ENCODE data around the gene ERFE. TPM values are rescaled to one million over a fixed set of nuclear protein-coding genes. Genes with fewer than 3 reads are reported as not detected.

ERFE gene
- total RNA-seq, 1 donor from 2014 or later: not detected

- Mint-ChIP-seq H3K9me3 (peaks cover 3% of the 10 kb centered on the region), H3K4me3 (peak overlapping the region; percentile 33), H3K27ac (no peak overlapping the region), H3K27me3 (ENCODE audit: insufficient read depth, low read depth) (peaks cover 32% of the 10 kb centered on the region), H3K4me1 (peaks cover 12% of the 10 kb centered on the region), H3K36me3 (peaks cover 3% of the 10 kb centered on the region)
- no peak overlapping the region for H3K27ac ChIP-seq
- no peak overlapping the region for H3K9ac ChIP-seq
- H2AFZ ChIP-seq (replicated peaks): no peak overlapping the region
- H3F3A ChIP-seq (ENCODE audit: low read depth): peaks cover 12% of the 10 kb centered on the region
- no peak for TF ChIP-seq EZH2 (IDR thresholded peaks at IDR 0.05)
- no peak for TF ChIP-seq EZH2phosphoT487 (IDR thresholded peaks at IDR 0.05)
- TF ChIP-seq CTCF (IDR thresholded peaks at IDR 0.05): peak; percentile 54
- H3K27me3 ChIP-seq: peaks cover 89% of the 10 kb centered on the region
- H3K4me1 ChIP-seq: peaks cover 11% of the 10 kb centered on the region
- H3K9me3 ChIP-seq (ENCODE audit: low read depth): no peaks in the 10 kb centered on the region
- peak; percentile 62 for DNase-seq (ENCODE audit: low spot score)
- H4K20me1 ChIP-seq (ENCODE audit: low read depth): peaks cover 33% of the 10 kb centered on the region
- no peaks in the 10 kb centered on the region for H3K36me3 ChIP-seq
- no peaks in the 10 kb centered on the region for H3K79me2 ChIP-seq (ENCODE audit: low read depth)
- H3K4me2 ChIP-seq: no peak overlapping the region
- H3K4me3 ChIP-seq: no peak overlapping the region
Observed at GRCh38 chr2:238160206-238161129, 1.7 kb downstream of the ERFE start.

- no peak for DNase-seq (ENCODE audit: low spot score)
- no peak for TF ChIP-seq EZH2 (IDR thresholded peaks at IDR 0.05)
- TF ChIP-seq CTCF (IDR thresholded peaks at IDR 0.05): no peak
Observed at GRCh38 chr2:238161291-238162051, 2.7 kb downstream of the ERFE start.

GRCh38 chr2:238162251-238162845, 3.6 kb downstream of the ERFE start:
- Histone ChIP-seq H3F3A (ENCODE audit: low read depth) (peaks cover 12% of the 10 kb centered on the region), H3K79me2 (ENCODE audit: low read depth) (no peaks in the 10 kb centered on the region), H3K9me3 (ENCODE audit: low read depth) (no peaks in the 10 kb centered on the region), H3K4me2 (no peak overlapping the region), H2AFZ (replicated peaks) (no peak overlapping the region), H3K36me3 (no peaks in the 10 kb centered on the region), H3K4me1 (peaks cover 8% of the 10 kb centered on the region), H3K9ac (no peak overlapping the region), H3K27me3 (peaks cover 89% of the 10 kb centered on the region), H3K4me3 (no peak overlapping the region), H3K27ac (no peak overlapping the region), H4K20me1 (ENCODE audit: low read depth) (peaks cover 33% of the 10 kb centered on the region)
- H3K36me3 Mint-ChIP-seq: peaks cover 3% of the 10 kb centered on the region
- H3K27ac Mint-ChIP-seq: no peak overlapping the region
- H3K27me3 Mint-ChIP-seq (ENCODE audit: insufficient read depth, low read depth): peaks cover 28% of the 10 kb centered on the region
- TF ChIP-seq EZH2 (IDR thresholded peaks at IDR 0.05): no peak
- no peak for TF ChIP-seq CTCF (IDR thresholded peaks at IDR 0.05)
- TF ChIP-seq EZH2phosphoT487 (IDR thresholded peaks at IDR 0.05): no peak
- peaks cover 3% of the 10 kb centered on the region for H3K9me3 Mint-ChIP-seq
- no peak for DNase-seq (ENCODE audit: low spot score)
- no peak overlapping the region for H3K4me3 Mint-ChIP-seq
- H3K4me1 Mint-ChIP-seq: peaks cover 8% of the 10 kb centered on the region

More at GRCh38 chr2:238161291-238162051, 2.7 kb downstream of the ERFE start:
- Histone ChIP-seq H3K36me3 (no peaks in the 10 kb centered on the region), H3K27me3 (peaks cover 95% of the 10 kb centered on the region), H4K20me1 (ENCODE audit: low read depth) (peaks cover 33% of the 10 kb centered on the region), H3K9ac (no peak overlapping the region), H3F3A (ENCODE audit: low read depth) (peaks cover 12% of the 10 kb centered on the region), H3K9me3 (ENCODE audit: low read depth) (no peaks in the 10 kb centered on the region), H3K4me2 (no peak overlapping the region), H2AFZ (replicated peaks) (no peak overlapping the region), H3K4me1 (peaks cover 8% of the 10 kb centered on the region), H3K27ac (no peak overlapping the region), H3K79me2 (ENCODE audit: low read depth) (no peaks in the 10 kb centered on the region), H3K4me3 (no peak overlapping the region)
- Mint-ChIP-seq H3K9me3 (peaks cover 3% of the 10 kb centered on the region), H3K36me3 (peaks cover 3% of the 10 kb centered on the region), H3K27me3 (ENCODE audit: insufficient read depth, low read depth) (peaks cover 31% of the 10 kb centered on the region), H3K27ac (no peak overlapping the region), H3K4me3 (no peak overlapping the region), H3K4me1 (peaks cover 8% of the 10 kb centered on the region)
